ENCODE data around the gene C1orf159. TPM values are rescaled to one million over a fixed set of nuclear protein-coding genes. Genes with fewer than 3 reads are reported as not detected.

Gene C1orf159
- total and polyA plus RNA-seq, 9 of the 15 experiments (the other 6 are each of a cell fraction or from before 2014, with no cell fraction given) = 0.28 to 54.9 (median 10.6) TPM

- TF ChIP-seq MITF (IDR thresholded peaks at IDR 0.05) (no peak), ZNF124 (CRISPR knock-in tag; IDR thresholded peaks at IDR 0.05) (no peak), ESRRA (IDR thresholded peaks at IDR 0.05; ENCODE audit: borderline replicate concordance, low read depth) (no peak), ZNF695 (CRISPR knock-in tag; IDR thresholded peaks at IDR 0.05) (no peak), E2F6 (IDR thresholded peaks at IDR 0.05; ENCODE audit: borderline replicate concordance in 1 of 2, extremely low read depth in 1 of 2, insufficient read depth in 1 of 2, insufficient read length in 1 of 2, low read depth in 1 of 2, low read length in 1 of 2, poor library complexity in 1 of 2, severe bottlenecking in 1 of 2) (peak in 1 of 2 experiments; percentile 70), PML (IDR thresholded peaks at IDR 0.05; ENCODE audit: low read length) (no peak), GTF2E2 (tag; IDR thresholded peaks at IDR 0.05) (no peak), RBBP5 (IDR thresholded peaks at IDR 0.05; ENCODE audit: borderline replicate concordance, insufficient read depth, low read length, poor library complexity, severe bottlenecking) (peak; percentile 66), RBM17 (IDR thresholded peaks at IDR 0.05; ENCODE audit: borderline replicate concordance, low read depth, low read length) (no peak), CEBPG (CRISPR knock-in tag; IDR thresholded peaks at IDR 0.05) (no peak), CEBPG (tag; conservative IDR thresholded peaks at IDR 0.05 in 1 of 2, IDR thresholded peaks at IDR 0.05 in 1 of 2) (no peak), ZNF212 (CRISPR knock-in tag; IDR thresholded peaks at IDR 0.05) (no peak), PYGO2 (tag; IDR thresholded peaks at IDR 0.05) (no peak), MNT (conservative IDR thresholded peaks at IDR 0.05) (peak; percentile 59 to 79), POU5F1 (IDR thresholded peaks at IDR 0.05; ENCODE audit: borderline replicate concordance, low read depth, low read length, partially characterized antibody) (no peak), NR3C1 (CRISPR knock-in tag; IDR thresholded peaks at IDR 0.05) (peak; percentile 51; the same call in 1 of the 2 replicates), ZNF274 (IDR thresholded peaks at IDR 0.05; ENCODE audit: borderline replicate concordance, low read depth, low read length) (no peak), AFF1 (IDR thresholded peaks at IDR 0.05; ENCODE audit: low read depth in 1 of 2, partially characterized antibody in 2 of 2) (no peak), ZSCAN29 (IDR thresholded peaks at IDR 0.05) (no peak; the same call in 1 of the 2 replicates)
Measured at GRCh38 chr1:1059494-1060280, 56.2 kb downstream of the C1orf159 start (continued).
